ENCODE results near the gene XPO5.
A peak's percentile ranks its signal among the peaks of the same experiment; 100 is the strongest.
"Not testable (repeated sequence)": the region's sequence is repeated elsewhere in the genome, so short reads cannot be mapped to it uniquely, and the experiment has no call there.

XPO5 gene

DNA sequence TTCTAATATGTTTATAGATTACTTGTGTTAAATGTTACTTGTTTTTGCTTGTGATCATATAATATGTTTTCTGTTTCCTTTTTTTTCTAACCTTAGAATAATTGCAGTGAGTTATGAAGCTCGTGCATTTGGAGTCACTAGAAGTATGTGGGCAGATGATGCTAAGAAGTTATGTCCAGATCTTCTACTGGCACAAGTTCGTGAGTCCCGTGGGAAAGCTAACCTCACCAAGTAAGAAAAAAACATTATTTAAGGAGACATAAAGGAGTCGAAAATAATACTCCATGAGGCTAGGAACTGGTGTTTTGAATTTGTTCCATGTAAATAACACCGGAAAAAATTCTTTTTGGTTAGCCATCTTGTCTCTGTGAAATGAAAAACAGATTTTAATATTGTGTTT lies 7.1 kb upstream of the XPO5 start:
- no peak for DNase-seq

DNA sequence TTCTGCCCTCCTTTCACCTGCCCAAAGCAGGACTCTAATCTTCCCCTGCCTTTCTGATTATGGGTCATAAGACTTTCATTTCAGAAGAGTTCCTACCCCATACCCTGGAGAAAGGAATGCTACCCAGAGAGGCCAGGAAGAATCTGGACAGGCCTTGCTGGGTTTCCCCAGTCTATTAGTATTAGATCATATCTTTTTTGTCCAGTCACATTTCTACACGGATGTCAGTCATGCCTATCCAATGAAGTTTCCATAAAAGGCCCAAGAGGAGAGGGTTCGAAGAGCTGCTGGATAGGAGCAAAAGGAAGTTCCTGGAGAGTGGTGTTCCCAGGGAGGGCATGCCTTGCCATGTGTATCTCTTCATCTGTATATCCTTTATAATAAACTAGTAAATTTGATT lies 3.3 kb upstream of the XPO5 start:
- DNase-seq: no peak

DNA sequence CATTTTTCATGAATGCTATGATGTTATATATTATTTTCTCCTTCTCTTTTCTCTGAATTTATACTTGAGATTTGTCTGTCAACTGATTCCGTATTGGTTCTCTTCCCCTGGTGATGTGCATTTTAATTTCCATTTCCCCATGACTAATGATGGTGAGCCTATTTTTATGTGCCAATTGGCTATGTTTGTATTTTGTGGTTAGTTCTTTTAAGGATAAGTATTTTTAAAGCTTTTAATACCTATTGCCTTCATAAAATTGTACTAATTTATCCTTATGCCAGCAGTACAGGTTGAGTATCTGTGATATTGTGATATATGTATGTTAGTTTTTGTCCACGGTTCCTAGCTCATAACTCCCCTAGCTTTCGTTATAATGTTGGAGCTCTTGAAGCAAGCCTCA lies 2.9 kb upstream of the XPO5 start:
- DNase-seq: no peak

DNA sequence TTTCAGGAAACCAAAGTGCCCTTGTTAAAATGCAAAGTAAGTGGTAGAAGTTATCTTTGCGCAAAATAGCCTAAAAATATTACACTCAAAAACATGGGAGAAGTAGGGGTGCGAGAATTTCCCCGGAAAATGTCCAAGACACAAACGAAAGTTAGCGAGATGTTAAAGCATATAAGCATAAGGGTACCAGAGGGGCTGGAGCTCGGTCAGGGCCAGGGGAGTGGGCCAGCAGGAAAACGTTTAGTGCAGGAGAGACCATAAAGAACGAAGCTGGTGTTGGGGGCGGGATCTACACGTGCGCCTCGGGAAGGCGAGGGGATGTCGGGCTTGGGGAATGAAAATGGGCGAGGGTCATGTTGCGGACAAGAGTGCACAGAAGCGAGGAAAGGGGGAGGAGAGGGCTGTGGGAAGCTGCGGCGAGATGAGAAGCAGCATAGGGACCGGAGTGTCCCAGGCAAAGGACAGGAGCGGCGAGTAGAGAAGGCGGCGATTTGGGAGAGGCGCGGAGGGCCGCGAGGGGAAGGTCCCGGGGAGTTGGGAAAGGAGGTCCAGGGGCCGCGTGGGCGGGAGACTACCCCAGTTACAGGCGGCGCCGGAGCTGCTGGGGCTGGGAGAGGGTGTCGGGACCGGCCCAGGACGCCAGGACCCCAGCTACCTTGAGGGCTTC lies 600 bp downstream of the XPO5 start:
- peak; percentile 32 for DNase-seq

DNA sequence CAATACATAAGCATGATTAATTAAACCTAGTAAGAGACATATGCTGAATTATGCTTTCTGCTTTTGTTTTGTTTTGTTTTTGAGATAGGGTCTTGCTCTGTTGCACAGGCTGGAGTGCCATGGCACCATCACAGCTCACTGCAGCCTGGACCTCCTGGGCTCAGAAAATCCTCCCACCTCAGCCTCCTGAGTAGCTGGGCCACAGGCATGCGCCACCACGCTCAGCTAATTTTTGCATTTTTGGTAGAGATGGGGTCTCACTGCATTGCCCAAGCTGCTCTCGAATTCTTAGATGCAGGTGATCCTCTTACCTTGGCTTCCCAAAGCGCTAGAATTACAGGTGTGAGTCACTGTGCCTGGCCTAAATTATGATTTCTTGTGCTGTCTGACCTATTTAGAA lies 3.8 kb downstream of the XPO5 start:
- no peak for DNase-seq

DNA sequence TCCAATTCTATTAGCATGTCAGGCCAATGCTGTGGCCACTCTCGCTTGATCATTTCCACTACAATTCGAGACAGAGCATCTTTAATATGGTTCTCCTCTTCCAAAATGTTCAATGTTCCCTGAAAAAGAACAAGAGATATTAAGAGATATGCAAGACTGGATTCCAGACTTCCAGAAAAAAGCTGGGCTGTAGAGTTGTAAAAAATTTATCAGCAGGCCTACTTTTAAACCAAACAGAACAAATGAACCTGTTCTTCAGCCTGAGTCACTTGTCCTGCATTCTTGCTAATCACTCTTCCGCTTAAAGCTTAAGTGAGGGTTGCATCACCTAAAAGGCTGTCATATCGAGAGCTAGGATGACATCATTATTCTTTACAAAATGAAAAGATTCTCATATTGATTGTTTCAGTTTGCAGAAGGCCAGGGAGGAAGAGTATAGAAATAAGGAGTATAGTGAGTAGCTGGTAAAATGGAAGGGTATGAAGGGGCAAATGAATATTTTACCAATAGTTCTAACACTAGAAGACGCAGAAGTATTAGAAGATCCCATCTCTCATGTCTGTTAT lies 4.9 kb downstream of the XPO5 start:
- DNase-seq: no peak

DNA sequence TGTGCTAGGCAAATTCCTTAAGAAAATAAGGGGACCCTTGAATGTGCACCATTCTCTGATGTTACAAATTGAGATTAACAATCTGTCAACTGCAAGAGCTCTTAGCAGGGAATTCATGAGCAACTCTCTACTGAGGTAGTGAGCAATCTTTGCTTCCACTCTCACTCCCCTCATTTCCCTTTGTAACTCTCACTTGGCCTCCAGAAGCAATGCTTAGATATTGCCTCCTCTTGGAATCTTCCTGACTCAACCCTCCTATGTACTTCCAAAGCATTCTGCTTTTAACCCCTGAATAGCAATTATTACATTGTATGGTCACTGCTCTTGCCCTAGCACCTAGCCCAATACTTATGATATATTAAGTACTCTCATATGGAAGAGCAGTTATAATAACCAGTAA lies 16.5 kb downstream of the XPO5 start:
- no peak for DNase-seq

DNA sequence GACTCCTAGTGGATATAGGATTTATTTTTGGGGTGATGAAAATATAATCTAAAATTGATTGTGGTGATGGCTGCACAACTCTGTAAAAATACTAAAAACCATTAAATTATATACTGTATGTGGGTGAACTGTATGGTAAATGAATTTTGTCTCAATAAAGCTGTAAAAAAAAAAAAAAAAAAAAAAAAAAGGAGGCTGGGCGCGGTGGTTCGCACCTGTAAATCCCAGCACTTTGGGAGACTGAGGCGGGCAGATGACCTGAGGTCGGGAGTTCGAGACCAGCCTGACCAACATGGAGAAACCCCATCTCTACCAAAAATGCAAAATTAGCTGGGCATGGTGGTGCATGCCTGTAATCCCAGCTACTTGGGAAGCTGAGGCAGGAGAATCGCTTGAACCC lies 18.2 kb downstream of the XPO5 start:
- DNase-seq: not testable (repeated sequence)

DNA sequence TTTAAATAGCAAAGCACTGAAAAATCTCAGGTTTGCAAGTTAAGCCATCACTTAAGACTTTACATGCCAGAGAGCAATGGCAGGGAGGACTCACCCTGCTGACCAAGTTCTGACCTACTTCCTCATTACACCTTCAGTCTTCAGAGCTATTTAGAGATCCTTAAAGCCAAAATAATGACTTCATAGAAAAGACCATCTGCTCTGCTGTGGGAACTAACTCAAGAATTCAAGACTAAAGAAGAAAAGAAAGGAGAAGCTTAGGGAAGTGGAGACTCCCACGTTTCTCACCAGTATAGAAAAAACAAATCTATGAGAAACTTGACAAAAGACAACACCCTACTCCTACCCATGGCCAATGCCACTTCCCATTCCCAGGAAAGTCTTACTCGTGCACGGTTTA lies 28.6 kb downstream of the XPO5 start:
- DNase-seq: no peak

DNA sequence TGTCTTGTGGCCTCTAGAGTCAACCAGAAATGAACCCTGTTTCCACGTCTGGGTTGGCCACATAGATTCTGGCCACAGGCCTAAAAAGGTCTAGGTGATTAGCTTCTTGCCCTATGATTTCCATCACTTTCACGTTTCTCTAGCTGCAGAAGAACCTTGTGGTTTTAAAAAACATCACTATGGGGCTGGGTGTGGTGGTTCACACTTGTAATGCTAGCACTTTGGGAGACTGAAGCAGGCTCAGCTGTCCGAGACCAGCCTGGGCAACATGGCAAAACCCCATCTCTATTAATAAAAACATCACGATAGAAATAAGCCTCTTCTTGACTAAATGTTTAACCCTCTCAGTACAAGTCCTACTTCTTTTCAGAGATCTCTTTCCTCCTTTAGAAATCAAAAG lies 31.4 kb downstream of the XPO5 start:
- DNase-seq: no peak

DNA sequence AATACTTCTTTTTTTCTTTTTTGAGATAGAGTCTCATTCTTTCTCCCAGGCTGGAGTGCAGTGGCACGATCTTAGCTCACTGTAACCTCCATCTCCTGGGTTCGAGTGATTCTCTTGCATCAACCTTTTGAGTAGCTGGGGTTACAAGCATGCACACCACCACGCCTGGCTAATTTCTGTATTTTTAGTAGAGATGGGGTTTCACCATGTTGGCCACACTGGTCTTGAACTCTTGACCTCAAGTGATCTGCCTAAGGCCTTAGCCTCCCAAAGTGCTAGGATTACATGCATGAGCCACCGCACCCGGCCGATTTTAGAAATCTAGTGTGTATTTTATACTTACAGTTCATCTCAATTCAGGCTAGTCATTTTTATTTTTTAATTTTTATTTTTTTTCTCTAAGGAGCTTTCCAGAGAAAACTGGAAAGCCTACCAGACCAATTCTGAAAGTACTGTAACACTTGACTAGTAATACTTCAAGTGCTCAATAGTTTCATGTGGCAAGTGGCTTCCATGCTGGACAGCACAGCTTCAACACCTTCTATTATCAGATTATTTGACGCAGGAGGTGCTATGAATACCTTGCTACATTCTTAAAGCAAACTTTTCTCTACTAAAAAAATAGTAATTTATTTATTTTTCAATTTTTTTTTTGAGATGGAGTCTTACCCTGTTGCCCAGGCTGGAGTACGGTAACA lies 33.9 kb downstream of the XPO5 start:
- DNase-seq: no peak

DNA sequence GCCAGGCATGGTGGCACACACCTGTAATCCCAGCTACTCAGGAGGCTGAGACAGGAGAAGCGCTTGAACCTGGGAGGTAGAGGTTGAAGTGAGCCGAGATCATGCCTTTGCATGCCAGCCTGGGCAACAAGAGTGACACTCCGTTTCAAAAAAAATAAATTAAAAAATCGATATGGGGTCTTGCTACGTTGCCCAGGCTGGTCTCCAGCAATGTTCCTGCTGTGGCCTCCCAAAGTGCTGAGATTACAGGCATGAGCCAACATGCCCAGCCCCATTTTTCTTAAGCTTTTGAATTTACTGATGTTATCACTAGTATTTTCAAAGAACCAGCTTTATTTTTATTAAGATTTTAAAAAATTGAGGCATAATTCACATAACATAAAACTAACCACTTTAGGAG lies 35.3 kb downstream of the XPO5 start:
- no peak for DNase-seq

DNA sequence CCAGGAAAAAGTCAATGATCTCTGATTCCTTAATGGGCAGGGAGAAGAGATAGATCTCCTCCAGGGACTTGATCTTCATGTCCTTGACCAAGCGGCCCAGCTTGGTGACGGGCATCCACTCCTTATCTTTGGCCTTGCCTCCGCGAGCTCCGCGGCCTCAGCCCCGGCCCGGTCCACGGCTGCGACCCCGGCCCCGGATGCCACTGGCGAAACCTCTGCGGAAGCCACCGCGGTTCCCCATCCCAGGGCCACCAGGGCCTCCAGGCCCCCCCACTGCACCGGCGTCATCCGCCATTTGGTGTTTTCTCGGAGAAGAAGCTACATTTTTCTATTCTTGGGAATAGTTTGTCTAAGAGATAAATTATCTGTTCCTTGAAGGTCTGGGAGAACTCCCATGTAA lies 36.4 kb downstream of the XPO5 start:
- DNase-seq: not testable (repeated sequence)

DNA sequence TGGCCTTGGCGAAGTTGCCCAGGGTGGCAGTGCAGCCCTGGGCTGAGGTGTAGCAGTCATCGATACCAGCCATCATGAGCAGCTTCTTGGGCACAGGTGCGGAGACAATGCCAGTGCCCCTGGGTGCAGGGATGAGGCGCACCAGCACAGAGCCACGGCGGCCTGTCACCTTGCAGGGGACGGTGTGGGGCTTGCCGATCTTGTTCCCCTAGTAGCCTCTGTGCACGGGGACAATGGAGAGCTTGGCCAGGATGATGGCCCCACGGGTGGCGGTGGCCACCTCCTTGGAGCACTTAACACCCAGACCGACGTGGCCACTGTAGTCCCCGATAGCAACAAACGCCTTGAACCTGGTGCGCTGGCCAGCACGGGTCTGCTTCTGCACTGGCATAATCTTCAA lies 36.9 kb downstream of the XPO5 start:
- not testable (repeated sequence) for DNase-seq

DNA sequence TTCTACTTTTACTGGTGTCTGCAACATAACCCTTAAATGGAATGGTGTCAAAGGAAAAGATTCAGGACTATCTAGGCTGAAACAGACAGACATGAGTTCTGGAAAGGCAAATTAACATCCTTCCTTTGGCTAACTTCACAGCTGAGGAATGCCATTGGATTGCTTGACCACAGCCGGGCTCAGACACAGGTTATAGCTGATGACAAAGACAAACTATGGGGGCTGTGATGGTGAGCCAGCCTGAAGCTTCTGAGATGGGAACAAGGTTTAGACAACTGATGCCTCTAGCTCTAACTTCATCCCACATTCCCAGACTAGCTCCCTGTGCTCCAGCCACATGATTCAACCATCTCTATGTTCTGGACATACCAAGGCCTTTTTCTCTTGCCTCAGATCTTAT lies 43.6 kb downstream of the XPO5 start:
- no peak for DNase-seq

DNA sequence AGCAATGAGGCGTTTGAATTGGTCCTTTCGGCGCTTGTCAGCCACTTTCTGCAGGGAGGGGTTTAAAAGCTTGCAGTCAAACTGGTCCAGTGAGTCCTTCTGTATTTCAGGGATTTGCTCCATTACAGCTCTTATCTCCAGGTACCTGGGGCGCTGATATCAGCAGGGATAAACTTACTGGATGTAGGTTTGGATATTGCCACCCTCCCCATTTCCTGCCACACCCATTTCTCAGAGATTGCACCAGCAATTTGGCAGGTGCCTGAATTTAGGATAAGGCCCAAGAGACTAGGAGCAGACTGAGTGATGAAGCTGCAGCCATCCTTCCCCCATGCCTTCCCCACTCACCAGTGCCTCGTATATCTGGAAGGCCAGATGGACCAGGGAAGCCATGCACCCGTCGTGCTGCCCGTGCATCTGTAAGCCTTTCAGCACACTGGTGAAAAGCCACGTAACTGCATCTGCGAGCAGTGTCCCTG lies 51.3 kb downstream of the XPO5 start:
- no peak for DNase-seq

DNA sequence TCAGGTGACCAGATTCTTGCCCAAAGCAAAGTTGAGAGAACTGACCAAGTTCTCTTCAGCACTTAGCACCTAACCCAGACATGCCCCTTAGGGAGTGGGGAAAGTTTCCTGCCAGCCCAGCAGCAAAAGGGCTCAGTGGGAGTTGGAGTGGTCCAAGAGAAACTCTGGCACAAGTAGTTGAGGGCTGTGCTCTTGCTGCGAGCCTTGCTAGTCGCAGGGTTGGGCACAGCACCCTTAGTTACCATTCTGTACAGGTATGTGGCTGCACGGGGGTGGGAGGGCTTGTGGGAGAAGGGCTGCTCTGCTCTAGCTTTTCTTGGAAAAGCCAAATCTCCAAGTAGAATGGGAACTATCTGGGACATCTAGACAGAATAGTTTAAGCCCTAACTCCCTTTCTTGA lies 52.6 kb downstream of the XPO5 start:
- no peak for DNase-seq

DNA sequence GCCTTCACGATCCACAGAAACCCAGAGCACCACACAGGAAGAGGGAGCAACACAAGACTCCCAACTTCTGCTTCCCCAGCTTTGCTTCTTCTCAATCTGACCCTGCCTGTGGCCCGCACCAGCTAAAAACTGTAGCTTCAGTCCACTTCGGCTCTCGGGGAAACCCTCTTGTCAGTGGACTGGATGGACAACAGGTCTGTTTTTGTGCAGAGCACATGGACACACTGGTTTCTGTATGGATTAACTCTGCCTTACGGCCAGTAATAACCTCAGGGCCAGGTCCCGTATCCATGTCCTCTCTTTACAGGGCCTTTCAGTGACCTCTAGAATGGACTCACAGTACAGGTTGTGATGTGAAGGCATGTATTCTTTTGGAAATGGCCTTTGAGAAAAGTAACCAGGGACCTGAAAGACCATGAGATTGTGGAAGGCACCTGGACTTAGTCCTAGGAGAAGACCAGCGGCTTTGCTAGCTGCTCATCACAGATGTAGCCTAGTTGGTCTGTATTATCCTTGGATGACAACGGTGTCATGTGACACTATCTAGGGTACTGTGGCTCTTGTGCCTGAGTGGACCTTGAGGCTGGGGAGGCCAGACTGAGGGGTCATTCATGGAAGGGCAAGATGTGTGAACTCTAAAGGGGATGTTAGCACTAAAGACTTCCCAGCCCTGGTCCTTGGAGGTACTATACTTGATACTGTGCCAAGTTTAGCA lies 53.1 kb downstream of the XPO5 start:
- DNase-seq: no peak

DNA sequence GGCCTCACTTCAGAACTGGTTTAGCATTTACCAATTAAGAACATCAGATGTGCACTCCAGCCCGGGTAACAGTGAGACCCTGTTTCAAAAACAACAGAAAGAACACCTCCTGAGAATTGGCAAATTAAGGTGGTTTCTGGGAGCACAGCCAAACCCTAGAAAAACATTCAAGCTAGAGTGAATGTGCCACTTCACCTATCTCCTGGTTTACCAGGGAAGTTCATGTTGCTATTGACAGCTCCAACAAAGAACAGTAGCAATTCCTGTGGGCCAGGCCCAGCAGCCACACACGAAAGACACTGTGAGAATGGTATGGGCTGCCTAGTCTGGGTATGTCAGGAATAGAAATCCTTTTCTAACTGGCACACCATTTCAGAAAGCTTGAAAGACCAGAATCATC lies 54.0 kb downstream of the XPO5 start:
- DNase-seq: peak; percentile 36

DNA sequence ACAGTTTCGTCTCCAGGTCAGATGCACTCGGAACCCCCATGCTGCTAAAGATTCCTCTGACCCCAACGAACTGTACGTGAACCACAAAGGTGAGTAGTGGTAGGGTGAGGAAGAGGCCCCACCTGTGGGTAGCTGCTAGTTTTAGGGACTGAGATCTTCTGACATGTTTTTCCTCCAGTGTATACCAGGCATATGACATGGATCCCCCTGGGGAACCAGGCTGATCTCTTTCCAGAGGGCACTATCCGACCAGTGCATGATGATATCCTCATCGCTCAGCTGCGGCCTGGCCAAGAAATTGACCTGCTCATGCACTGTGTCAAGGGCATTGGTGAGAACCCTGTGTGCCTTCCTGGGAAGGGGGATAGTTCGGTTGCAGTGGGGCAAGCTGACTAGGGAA lies 55.7 kb downstream of the XPO5 start:
- no peak for DNase-seq

DNA sequence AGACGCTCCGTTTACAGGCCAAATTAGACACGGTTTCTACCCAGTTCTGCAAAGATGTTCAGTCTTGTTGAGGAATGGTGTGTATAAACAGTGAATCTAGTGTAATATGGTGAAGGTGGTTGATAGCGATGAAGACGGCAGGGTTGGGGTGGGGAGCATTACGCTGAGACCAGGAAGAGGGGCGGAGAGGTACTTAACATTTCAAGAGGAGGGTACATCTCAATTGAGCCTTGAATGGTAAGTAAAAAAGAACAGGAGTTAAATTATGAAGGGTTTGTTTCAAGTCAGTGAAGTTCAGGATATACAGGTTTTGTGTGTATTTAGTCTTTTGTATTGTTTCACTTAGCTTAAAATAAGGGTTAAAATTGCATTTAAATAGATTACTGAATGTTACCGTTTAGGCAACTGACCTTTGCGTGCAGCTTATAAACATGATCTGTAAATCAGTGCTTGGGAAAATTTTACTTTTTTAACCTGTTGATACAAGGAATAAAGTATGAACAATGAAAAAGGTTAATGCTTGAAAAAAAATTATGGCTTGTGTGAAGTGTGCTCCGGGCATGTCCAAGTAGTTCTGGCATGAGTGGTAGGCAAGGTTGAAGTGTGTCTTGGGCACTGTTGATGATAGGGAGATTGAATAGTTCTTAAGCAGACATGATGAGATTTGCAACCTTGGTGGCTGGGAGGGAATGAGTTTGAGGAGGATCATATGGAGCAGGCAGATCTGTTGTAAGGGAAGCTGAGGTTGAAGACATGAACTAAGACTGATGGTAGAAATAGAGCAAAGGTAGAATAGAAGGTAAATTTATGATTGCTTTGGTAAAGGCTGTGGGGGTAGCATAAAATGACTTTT lies 58.1 kb downstream of the XPO5 start:
- DNase-seq: no peak

DNA sequence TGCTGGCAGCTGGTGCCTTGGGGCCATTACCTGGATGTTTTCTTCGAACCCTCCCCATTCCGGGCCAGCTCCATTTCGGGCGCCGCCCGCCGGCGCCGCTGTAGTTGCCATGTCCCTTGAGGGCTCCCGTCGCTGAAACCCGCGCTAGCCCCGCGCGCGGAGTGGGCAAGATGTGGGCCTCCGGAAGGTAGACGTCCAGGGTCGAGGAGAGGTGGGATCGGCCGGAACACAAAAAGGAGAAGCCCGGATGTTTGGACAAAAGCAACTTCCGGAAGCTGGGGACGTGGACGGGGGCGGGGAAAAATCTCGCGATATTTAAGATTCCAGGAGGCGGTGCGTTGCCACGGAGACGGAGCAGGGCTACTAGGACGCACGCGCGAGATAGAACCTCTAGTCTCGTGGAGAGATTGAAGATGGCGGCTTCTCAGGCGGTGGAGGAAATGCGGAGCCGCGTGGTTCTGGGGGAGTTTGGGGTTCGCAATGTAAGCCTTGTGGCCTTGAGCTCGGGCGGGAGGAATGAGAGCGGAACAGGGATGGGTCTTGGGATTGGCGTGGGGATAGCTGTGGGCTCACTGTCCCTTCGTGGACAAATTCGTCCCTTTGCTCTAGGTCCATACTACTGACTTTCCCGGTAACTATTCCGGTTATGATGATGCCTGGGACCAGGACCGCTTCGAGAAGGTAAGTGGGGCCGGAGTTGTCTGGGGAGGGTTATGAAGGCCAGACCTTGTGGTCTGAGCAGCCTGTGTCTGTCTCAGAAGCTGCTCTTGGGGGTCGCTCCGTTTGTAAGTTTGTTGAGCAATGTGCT lies 58.9 kb downstream of the XPO5 start, which contains the start of the genes POLR1C and YIPF3:
TSS of gene POLR1C (plus strand) at position 393 of the 808 bp plus-strand sequence. CDS start at position 414, 21 bp downstream.
TSS of gene YIPF3 (minus strand) at position 230 of the 808 bp plus-strand sequence. CDS start at position 111, 119 bp downstream.
- peak; percentile 98 for DNase-seq
